ENCODE results near the gene C12orf75.
"Not testable (repeated sequence)": the region's sequence is repeated elsewhere in the genome, so short reads cannot be mapped to it uniquely, and the experiment has no call there.

DNA sequence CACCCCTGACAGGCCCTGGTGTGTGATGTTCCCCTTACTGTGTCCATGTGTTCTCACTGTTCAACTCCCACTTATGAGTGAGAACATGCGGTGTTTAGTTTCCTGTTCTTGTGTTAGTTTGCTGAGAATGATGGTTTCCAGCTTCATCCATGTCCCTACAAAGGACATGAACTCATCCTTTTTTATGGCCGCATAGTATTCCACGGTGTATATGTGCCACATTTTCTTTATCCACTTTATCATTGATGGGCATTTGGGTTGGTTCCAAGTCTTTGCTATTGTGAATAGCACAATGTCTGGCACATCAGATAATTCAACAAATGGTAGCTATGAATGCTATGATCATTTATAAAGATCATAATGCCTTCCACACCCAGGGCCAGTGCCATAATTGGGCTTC lies 73.6 kb downstream of the C12orf75 start:
- TF ChIP-seq, protein P1, sequence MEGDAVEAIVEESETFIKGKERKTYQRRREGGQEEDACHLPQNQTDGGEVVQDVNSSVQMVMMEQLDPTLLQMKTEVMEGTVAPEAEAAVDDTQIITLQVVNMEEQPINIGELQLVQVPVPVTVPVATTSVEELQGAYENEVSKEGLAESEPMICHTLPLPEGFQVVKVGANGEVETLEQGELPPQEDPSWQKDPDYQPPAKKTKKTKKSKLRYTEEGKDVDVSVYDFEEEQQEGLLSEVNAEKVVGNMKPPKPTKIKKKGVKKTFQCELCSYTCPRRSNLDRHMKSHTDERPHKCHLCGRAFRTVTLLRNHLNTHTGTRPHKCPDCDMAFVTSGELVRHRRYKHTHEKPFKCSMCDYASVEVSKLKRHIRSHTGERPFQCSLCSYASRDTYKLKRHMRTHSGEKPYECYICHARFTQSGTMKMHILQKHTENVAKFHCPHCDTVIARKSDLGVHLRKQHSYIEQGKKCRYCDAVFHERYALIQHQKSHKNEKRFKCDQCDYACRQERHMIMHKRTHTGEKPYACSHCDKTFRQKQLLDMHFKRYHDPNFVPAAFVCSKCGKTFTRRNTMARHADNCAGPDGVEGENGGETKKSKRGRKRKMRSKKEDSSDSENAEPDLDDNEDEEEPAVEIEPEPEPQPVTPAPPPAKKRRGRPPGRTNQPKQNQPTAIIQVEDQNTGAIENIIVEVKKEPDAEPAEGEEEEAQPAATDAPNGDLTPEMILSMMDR (IDR thresholded peaks at IDR 0.05): not testable (repeated sequence)
- TF ChIP-seq POLR2A (IDR thresholded peaks at IDR 0.05): not testable (repeated sequence)
